ENCODE data around the gene C6.

- TF ChIP-seq EZH2 (IDR thresholded peaks at IDR 0.05), result no peak
- TF ChIP-seq EZH2phosphoT487 (IDR thresholded peaks at IDR 0.05), result no peak
- no peak for TF ChIP-seq CTCF (IDR thresholded peaks at IDR 0.05)
These were observed 85.2 kb downstream of the C6 start for GRCh38 chr5:41127967-41128690.
